ENCODE measurements around the gene ACIN1. TPM values are rescaled to one million over a fixed set of nuclear protein-coding genes. Genes with fewer than 3 reads are reported as not detected.

ACIN1 gene
- total RNA-seq, 1 experiment from 2014 or later: 171 TPM

- CTCF ChIA-PET: interaction anchor here (0.6 kb wide), 1 partner anchor 105 kb away, joined by 3 read pairs; no protein-coding TSS in a partner anchor
- intact Hi-C loops (cut with micrococcal nuclease; ENCODE audit: unreplicated experiment): no loop called here
- no peak for TF ChIP-seq EZH2 (IDR thresholded peaks at IDR 0.05; ENCODE audit: low read depth)
- TF ChIP-seq CTCF (conservative IDR thresholded peaks at IDR 0.05): no peak
These were observed 6.5 kb upstream of the ACIN1 start for GRCh38 chr14:23101213-23101970.

GRCh38 chr14:23099212-23099861 is 4.4 kb upstream of the ACIN1 start:
- Histone ChIP-seq H2AFZ (no peak overlapping the region), H3K27ac (no peak overlapping the region), H3K9me3 (ENCODE audit: insufficient read depth, low read depth) (no peaks in the 10 kb centered on the region), H3K79me2 (ENCODE audit: low read depth) (peaks cover 40% of the 10 kb centered on the region), H3K36me3 (ENCODE audit: low read depth) (peaks cover 22% of the 10 kb centered on the region; the same call in 1 of the 2 replicates), H3K4me1 (replicated peaks; ENCODE audit: insufficient read depth) (peaks cover 12% of the 10 kb centered on the region; the same call in 1 of the 2 replicates), H4K20me1 (ENCODE audit: insufficient read depth) (peaks cover under 1% of the 10 kb centered on the region), H3K4me3 (no peak overlapping the region), H3K4me2 (no peak overlapping the region), H3K9me2 (ENCODE audit: insufficient read depth) (no peaks in the 10 kb centered on the region), H3K27me3 (ENCODE audit: insufficient read depth, low read depth) (no peaks in the 10 kb centered on the region), H3F3A (ENCODE audit: insufficient read depth, low read depth) (peaks cover 8% of the 10 kb centered on the region)
- no TSS peak for BruUV-seq (replicated peaks)
- no peak for TF ChIP-seq EZH2 (IDR thresholded peaks at IDR 0.05; ENCODE audit: low read depth)
- TF ChIP-seq CTCF (conservative IDR thresholded peaks at IDR 0.05): no peak
- CTCF ChIA-PET: no interaction called here
- POLR2A ChIA-PET (ENCODE audit: unreplicated experiment): no interaction called here
- no peak for DNase-seq
- intact Hi-C loops (cut with micrococcal nuclease; ENCODE audit: unreplicated experiment): no loop called here

More at GRCh38 chr14:23101213-23101970, 6.5 kb upstream of the ACIN1 start:
- Histone ChIP-seq H3K36me3 (ENCODE audit: low read depth) (peaks cover 22% of the 10 kb centered on the region; the same call in 1 of the 2 replicates), H3K9me3 (ENCODE audit: insufficient read depth, low read depth) (no peaks in the 10 kb centered on the region), H3K4me2 (no peak overlapping the region), H3K4me1 (replicated peaks; ENCODE audit: insufficient read depth) (peaks cover 12% of the 10 kb centered on the region; the same call in 1 of the 2 replicates), H3K27ac (no peak overlapping the region), H3F3A (ENCODE audit: insufficient read depth, low read depth) (no peaks in the 10 kb centered on the region; the same call in 1 of the 2 replicates), H3K4me3 (no peak overlapping the region), H3K79me2 (ENCODE audit: low read depth) (peaks cover 28% of the 10 kb centered on the region), H2AFZ (no peak overlapping the region), H3K9me2 (ENCODE audit: insufficient read depth) (no peaks in the 10 kb centered on the region), H4K20me1 (ENCODE audit: insufficient read depth) (no peaks in the 10 kb centered on the region; the same call in 1 of the 2 replicates), H3K27me3 (ENCODE audit: insufficient read depth, low read depth) (no peaks in the 10 kb centered on the region)
- POLR2A ChIA-PET (ENCODE audit: unreplicated experiment): no interaction called here
- no TSS peak for BruUV-seq (replicated peaks)
- no peak for DNase-seq

- H3K79me2 ChIP-seq (ENCODE audit: low read depth): peaks cover 56% of the 10 kb centered on the region
- CTCF ChIA-PET: no interaction called here
These were observed 2.9 kb upstream of the ACIN1 start for GRCh38 chr14:23097786-23098185.

More at GRCh38 chr14:23097786-23098185, 2.9 kb upstream of the ACIN1 start:
- no peak overlapping the region for H2AFZ ChIP-seq
- H3K4me3 ChIP-seq: no peak overlapping the region
- H3K4me2 ChIP-seq: no peak overlapping the region
- peaks cover 24% of the 10 kb centered on the region for H3K4me1 ChIP-seq (replicated peaks; ENCODE audit: insufficient read depth)
- peaks cover 28% of the 10 kb centered on the region; the same call in 1 of the 2 replicates for H3K36me3 ChIP-seq (ENCODE audit: low read depth)
- H3K27ac ChIP-seq: no peak overlapping the region
- no peaks in the 10 kb centered on the region for H3K9me2 ChIP-seq (ENCODE audit: insufficient read depth)
- no peaks in the 10 kb centered on the region for H3K27me3 ChIP-seq (ENCODE audit: insufficient read depth, low read depth)
- DNase-seq: no peak
- no peaks in the 10 kb centered on the region for H3K9me3 ChIP-seq (ENCODE audit: insufficient read depth, low read depth)
- no TSS peak for BruUV-seq (replicated peaks)
- POLR2A ChIA-PET (ENCODE audit: unreplicated experiment): no interaction called here
- peaks cover 8% of the 10 kb centered on the region for H3F3A ChIP-seq (ENCODE audit: insufficient read depth, low read depth)
- no peak for TF ChIP-seq EZH2 (IDR thresholded peaks at IDR 0.05; ENCODE audit: low read depth)
- no peak for TF ChIP-seq CTCF (conservative IDR thresholded peaks at IDR 0.05)
- intact Hi-C loops (cut with micrococcal nuclease; ENCODE audit: unreplicated experiment): no loop called here
- peaks cover 12% of the 10 kb centered on the region for H4K20me1 ChIP-seq (ENCODE audit: insufficient read depth)
